ENCODE results near the gene TMEM184A. TPM values are rescaled to one million over a fixed set of nuclear protein-coding genes. Genes with fewer than 3 reads are reported as not detected.
"Not testable (repeated sequence)": the region's sequence is repeated elsewhere in the genome, so short reads cannot be mapped to it uniquely, and the experiment has no call there.

The TMEM184A gene
- total RNA-seq, 1 donor, result not detected

DNA sequence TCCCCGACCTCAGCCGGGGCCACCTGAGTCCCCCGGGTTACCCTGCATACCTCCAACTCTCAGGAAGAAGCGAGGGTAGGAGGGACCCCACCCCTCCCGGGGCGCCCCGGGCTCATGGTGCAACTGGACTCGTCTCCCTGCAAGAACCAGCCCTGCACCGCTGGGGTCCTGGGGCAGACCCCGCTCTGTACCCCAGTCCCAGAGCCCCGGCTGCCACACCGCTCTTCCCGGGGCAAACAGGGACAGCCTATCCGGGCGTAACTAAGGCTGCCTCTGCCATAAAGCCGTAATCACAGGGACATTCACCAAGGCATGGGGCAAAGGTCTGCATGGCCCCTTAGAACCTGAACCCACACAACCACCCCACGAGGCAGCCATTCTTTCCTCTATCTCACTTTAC, 32.2 kb downstream of the TMEM184A start:
- TF ChIP-seq, protein P1, sequence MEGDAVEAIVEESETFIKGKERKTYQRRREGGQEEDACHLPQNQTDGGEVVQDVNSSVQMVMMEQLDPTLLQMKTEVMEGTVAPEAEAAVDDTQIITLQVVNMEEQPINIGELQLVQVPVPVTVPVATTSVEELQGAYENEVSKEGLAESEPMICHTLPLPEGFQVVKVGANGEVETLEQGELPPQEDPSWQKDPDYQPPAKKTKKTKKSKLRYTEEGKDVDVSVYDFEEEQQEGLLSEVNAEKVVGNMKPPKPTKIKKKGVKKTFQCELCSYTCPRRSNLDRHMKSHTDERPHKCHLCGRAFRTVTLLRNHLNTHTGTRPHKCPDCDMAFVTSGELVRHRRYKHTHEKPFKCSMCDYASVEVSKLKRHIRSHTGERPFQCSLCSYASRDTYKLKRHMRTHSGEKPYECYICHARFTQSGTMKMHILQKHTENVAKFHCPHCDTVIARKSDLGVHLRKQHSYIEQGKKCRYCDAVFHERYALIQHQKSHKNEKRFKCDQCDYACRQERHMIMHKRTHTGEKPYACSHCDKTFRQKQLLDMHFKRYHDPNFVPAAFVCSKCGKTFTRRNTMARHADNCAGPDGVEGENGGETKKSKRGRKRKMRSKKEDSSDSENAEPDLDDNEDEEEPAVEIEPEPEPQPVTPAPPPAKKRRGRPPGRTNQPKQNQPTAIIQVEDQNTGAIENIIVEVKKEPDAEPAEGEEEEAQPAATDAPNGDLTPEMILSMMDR (IDR thresholded peaks at IDR 0.05; ENCODE audit: insufficient read depth, low read length), result no peak
- no peak for DNase-seq (ENCODE audit: low read depth)
- H3K4me3 ChIP-seq (ENCODE audit: low read depth, low read length), result no peak overlapping the region

DNA sequence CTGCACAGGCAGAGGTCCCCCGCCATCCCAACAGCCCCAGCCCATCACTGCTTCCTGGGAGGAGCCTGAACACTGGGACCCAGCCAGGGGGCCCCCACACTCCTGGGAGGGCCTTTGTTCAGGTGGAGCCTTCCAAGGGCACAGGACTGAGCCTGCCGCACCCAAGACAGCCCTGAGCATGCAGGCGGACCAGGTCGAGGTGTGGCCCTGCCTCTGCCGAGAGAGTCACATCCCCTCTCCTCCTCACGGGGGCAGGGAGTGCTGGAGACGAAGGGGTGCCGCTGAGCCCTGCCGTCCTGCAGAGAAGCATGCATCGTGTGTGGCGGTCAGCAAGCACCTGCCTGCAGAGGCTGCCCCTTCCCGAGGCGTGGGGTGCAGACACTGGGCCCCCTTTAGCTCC, 32.8 kb downstream of the TMEM184A start:
- DNase-seq (ENCODE audit: low read depth), result no peak
- TF ChIP-seq, protein P1 (IDR thresholded peaks at IDR 0.05; ENCODE audit: insufficient read depth, low read length), result no peak
- no peak overlapping the region for H3K4me3 ChIP-seq (ENCODE audit: low read depth, low read length)

DNA sequence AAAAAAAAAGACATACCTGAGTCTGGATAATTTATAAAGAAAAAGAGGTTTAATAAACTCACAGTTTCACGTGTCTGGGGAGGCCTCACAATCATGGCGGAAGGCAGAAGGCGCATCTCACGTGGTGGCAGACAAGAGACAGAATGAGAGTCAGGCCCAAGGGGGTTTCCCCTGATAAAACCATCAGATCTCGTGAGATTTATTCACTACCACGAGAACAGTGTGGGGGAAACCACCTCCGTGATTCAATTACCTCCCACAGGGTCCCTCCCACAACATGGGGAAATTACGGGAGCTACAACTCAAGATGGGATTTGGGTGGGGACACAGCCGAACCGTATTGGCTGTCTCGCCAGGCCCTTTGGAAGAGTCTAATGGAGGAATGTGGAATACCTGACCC, 34.5 kb downstream of the TMEM184A start:
- no peak overlapping the region for H3K4me3 ChIP-seq (ENCODE audit: low read depth, low read length)
- TF ChIP-seq, protein P1 (IDR thresholded peaks at IDR 0.05; ENCODE audit: insufficient read depth, low read length), result no peak
- DNase-seq (ENCODE audit: low read depth), result no peak

DNA sequence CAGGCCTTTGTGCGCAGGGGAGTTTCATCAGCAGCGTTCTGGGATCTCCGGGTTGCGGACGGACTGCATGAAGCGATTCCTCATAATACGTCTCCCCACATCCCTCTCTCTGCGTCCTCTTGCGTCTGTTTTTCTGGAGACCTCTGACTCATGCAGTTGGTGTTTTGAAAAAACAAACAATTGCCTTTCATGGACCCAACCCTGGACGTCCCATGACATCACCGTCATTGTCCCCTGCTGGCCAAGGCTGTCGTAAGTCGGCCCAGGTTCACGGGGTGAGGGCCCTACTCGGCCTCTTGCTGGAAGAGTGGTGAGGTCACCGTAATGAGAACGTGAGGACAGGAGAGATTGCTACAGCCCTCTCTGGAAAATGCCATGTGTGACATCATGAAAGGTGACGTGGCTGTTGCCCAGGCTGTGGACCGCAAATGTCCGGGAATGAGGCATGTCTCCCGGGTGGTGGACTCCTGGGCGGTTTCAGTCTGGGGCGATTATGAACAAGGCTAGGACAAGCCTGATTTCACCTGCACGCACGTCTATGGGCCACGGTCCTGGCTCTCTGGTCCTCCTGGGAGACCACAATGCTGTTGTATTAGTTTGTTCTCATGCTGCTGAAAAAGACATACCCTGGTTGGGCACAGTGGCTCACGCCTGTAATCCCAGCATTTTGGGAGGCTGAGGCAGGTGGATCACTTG, 35.3 kb downstream of the TMEM184A start:
- peak; percentile 63 for DNase-seq (ENCODE audit: low read depth)
- H3K4me3 ChIP-seq (ENCODE audit: low read depth, low read length), result no peak overlapping the region

DNA sequence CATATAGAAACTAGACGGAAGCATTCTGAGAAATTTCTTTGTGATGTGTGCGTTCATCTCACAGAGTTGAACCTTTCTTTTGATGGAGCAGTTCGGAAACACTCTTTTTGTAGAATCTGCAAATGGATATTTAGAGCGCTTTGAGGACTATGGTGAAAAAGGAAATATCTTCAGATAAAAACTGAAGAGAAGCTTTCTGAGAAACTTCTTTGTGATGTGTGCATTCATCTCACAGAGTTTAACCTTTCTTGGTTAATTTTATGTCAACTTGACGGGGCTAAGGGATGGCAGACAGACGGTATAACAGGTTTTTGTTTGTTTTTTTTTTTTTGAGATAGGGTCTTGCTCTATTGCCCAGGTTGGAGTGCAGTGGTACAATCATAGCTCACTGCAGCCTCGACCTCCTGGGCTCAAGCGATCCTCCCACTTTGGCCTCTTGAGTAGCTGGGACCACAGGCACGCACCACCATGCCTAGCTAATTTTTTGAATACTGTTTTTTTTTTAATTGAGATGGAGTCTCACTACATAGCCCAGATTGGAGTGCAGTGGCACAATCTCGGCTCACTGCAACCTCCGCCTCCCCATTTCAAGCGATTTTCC, 36.6 kb downstream of the TMEM184A start:
- DNase-seq (ENCODE audit: low read depth); H3K4me3 ChIP-seq (ENCODE audit: low read depth, low read length): not testable (repeated sequence)

More for the DNA sequence above, 35.3 kb downstream of the TMEM184A start:
- TF ChIP-seq, protein P1 (IDR thresholded peaks at IDR 0.05; ENCODE audit: insufficient read depth, low read length), result no peak

DNA sequence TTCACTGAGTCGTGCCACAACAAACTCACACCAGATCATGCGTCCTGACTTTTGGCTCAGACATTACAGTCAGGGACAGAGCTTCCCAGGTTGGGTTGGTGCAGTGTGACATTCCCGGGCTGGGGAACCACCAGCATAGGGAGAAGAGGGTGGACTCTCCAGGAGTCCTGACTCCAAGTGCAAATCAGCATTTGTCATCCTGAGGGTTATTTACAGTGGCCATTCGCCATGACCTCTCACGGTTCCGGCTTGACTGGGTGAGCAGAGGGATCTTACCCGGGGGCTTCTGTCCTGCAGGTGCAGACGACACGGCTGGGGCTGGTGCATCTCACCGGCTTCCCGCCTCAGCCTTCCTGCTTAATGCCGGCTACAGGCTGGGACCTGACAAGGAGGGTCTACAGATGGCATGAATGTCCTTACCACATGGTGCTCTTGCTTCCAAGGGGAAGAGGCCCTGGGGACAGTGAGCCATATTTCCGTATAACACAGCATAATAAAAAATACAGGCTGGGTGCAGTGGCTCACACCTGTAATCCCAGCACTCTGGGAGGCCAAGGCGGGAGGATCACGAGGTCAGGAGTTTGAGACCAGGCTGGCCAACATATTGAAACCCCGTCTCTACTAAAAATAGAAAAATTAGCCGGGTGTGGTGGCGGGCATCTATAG, 39.3 kb downstream of the TMEM184A start:
- TF ChIP-seq, protein P1 (IDR thresholded peaks at IDR 0.05; ENCODE audit: insufficient read depth, low read length), result no peak
- no peak for DNase-seq (ENCODE audit: low read depth)
- H3K4me3 ChIP-seq (ENCODE audit: low read depth, low read length), result no peak overlapping the region

DNA sequence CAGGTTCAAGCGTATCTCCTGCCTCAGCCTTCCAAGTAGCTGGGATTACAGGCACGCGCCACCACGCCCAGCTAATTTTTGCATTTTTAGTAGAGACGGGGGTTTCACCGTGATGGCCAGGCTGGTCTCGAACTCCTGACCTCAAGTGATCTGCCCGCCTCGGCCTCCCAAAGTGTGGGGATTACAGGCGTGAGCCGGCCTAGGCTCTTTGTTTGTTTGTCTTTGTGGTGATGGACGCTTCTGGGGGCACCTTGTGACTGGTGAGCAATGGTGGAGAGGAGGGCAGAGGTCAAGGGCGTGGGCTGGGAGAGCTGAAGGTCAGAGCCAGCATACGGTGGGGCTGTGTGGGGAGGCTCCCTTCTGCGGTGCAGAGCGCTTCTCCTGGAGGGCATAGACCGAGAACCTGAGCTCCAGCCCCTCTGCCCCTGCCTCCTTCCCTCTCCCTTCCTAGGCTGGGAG, 40.5 kb downstream of the TMEM184A start:
- DNase-seq (ENCODE audit: low read depth), result not testable (repeated sequence)

More for the DNA sequence above, 40.5 kb downstream of the TMEM184A start:
- not testable (repeated sequence) for H3K4me3 ChIP-seq (ENCODE audit: low read depth, low read length)
